GM23338 (cell line): ENCODE measurements around the gene ACOXL.

ENCODE experiments used
- CTCF ChIP-seq, 2 experiments: fragments of 200-600 bp in 1 of 2; sonication (generic) in 1 of 2; conservative IDR thresholded peaks; 2 replicates each; pipeline versions ENCODE4 v1.5.1 to v1.6.1; 2016 to 2017; ENCODE audit warnings: antibody characterized with exemption in 2 of 2, low read depth in 2 of 2, mild to moderate bottlenecking in 2 of 2, moderate library complexity in 1 of 2
- POLR2AphosphoS5 ChIP-seq: IDR thresholded peaks from 2 replicates; pipeline ENCODE4 v1.6.1; 2016; ENCODE audit warnings: antibody characterized with exemption, low read depth
- REST ChIP-seq: IDR thresholded peaks from one replicate; pipeline ENCODE4 v1.6.1; 2018; ENCODE audit warnings: antibody characterized with exemption; ENCODE audit not compliant: unreplicated experiment

GRCh38 chr2:111149882-111150455 lies 417.6 kb downstream of the ACOXL start:
- TF ChIP-seq CTCF (conservative IDR thresholded peaks at IDR 0.05; ENCODE audit: low read depth in 2 of 2) = no peak
- no peak for TF ChIP-seq REST
- TF ChIP-seq POLR2AphosphoS5 = no peak
